NCI-H1092 (cell line): Measurements from ENCODE around the gene DUSP28.
"Not testable (repeated sequence)": the region's sequence is repeated elsewhere in the genome, so short reads cannot be mapped to it uniquely, and the experiment has no call there.

Source experiments
- DNase-seq: peaks from one replicate; lab custom pipeline; 2025; lab: John Stamatoyannopoulos, UW

Gene DUSP28, protein sequence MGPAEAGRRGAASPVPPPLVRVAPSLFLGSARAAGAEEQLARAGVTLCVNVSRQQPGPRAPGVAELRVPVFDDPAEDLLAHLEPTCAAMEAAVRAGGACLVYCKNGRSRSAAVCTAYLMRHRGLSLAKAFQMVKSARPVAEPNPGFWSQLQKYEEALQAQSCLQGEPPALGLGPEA

DNA sequence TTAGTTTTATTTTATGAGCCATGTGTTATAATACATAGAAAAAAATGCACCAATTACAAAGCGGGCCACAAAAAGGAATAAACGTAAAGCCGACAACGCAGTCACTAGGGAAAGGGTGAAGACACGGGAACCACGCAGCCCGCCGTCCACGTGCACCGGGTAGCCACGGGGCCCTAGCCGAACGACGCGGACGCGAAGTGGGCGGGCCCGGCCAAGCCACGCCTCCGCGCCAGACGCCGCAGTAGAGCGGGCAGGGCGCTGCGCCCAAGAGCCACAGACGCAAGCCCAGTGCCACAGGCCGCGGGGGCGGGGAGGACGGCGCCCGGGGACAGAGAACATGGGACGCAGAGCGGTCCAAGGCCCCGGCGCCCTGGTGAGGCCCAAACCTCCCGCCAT lies at the start of gene DUSP28:
DUSP28 (plus strand) TSS at position 274 of the 396 bp plus-strand sequence. CDS start 328 bp downstream, outside the sequence.
- peak; percentile 65 for DNase-seq

DNA sequence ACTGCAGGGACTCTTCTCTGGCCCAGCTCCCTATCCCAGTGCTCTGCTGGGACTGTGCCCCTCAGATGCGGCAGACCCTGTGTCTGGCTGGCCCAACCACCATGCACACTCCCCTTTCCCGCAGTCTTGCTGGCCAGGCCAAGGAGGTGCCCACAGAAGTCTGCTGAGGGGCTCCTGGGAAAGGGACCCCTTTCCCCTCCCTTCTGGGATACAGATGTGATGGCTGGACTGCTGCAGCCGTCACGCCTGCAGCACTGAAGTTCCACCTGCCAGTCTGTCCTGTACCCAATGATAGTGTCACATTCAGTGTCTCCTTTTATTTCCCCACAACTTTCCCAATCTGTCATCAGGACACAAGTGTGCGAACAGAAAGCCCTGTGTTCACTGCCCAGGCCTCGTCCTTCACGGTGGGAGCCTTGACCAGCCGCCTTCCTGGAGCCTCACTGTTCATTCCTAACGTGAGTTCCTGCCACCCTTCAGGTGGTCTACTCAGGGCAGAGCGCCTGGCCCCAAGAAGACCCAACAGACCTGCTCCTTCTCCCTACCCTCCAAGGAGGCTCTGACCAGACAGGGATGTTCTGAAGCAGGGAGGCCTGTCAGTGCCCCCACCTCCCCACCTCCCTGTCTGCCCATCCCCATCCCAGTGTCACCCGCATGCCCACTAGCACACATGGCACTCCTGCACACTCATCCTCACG lies 49.5 kb upstream of the DUSP28 start:
- no peak for DNase-seq

DNA sequence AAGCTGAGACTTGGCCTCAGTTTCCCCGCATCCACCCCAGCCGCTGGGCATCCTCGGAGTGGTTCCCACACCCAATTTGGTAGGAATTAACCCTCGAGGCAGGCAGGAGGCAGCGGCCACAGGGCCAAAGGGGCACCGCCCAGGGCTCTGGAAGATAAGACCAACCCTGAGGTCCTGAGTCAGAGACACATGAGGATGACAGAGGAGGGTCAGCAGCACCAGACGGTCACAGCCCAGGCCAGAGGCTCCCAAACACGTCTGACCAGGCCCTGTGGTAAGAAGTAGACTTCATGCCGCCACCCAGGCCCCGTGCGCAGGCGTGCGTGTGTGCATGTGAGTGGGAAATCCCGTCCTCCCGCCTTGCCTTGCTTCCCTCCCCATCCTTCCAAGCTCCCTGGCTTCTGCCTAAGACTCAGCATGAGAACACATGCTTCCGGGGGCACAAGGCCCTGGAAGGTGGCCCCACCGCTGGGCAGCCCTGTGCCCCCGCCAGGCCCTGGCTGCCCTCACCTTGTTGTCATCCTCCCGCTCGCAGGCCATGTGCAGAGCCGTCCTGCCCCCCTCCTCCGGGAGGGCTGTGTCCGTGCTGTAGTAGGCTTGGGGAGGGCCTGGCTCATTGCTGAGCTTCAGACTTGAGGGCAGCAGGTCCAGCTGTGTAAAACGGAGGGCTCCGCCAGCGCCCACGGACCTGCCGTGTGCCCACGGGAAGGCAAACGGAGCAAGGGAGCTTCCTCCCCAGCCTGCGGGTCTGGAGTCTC lies 48.6 kb upstream of the DUSP28 start:
- no peak for DNase-seq

DNA sequence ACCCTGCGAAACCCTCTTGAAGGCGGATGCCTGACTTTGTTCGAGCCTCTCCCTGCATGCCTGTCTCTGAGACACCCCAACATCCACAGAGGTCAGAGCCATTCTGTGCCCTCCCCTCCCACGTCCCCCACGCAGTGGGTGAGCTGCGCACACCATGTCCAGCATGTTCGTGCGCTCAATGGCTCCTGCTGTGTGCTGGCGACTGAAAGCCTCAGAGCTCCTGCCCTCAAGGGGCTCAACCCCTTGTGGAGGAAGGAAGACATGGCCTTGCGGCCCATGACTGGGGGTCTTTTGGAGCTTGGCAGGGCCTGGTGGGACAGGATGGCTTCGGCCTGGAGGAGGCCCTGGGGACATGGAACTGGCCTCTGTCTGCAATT lies 48.1 kb upstream of the DUSP28 start:
- DNase-seq = no peak

DNA sequence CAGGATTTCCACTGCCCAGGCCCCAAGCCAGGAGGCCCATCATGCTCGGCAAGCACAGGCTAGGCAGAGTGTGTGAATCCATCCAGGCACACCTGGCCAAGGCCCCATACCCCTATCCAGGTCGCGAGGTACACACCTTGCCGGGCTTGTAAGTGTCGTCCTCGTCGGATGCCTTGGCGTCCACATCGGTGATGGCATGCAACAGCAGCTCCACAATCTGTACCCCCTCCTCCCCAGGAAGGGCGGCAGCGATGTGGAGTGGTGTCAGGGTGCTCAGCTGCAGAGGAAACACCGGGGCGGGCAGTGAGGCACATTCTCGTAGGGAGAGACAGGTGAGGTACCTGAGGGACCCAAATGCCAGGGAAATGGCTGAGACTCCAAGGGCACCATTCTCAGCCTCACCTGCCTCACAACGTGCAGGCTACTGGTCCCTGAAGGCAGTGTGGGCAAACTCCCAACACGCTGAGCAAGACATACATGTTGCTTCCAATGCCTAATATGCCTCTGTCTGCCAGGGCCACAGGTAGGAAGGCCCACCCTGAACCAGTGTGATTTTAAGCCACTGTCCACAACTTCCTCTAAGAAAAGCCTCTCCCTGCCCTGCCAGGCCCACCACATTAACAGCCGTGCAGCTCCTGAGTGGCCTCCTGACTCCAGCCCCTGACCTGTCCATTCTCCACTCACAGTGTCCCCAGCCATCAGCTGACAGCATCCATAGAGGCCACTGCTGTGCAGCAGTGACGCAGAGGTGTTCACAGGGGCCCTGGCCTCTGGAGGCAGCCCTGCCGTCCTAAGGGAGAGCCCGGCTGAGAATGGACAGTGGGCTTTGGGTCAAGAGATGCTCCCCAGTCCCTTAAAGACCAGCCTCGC lies 47.3 kb upstream of the DUSP28 start:
- no peak for DNase-seq

DNA sequence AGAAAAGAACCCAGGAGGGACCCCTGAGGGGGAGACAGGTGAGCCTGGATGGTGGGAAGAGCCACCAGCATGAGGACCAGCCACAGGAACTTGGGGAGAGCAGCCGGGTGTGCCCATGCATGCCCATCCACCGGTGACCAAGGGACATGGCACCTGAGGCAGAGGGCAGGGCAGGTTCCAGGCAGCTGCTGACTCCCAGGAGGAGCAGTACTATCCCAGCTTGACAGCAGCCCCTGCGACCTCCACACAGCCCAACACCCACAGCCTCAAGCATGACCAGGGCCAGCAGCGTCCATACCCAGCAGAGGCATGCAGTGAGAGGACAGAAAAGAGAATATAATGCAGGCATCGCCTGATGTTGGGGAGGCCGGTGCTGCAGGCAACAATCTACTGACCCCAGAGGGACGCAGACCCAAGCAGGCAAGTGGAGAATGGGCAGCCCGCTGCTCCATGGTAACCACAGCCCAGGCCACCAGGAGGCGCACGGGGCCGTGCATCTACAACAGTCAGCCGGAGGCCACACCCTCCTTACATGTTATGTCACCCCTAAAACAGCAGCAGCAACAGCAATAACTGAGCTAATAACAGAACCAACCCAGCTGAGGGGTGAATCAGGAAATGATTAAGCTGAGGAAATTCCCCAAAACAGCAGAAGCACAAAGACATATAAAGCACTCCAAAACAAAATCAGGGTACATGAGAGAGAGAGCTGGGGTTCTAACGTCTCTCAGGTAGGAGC lies 46.4 kb upstream of the DUSP28 start:
- DNase-seq = no peak

DNA sequence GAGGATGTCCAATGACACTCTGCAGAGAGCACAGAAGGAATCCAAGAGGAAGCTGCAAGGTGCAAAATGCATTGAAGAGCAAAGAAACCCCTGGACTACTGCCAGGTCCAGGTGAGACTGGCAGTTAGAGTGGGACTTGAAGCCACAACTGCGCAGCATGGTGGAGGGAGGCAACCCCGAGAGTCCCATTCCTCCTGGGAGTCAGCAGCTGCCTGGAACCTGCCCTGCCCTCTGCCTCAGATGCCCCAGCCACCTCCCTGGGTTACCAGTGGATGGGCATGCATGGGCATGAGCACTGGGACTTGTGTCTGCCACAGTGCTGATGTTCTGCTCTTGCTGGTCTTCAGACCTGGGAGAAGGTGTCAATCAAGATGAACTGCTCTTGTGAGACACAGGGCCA lies 45.5 kb upstream of the DUSP28 start:
- DNase-seq = no peak

DNA sequence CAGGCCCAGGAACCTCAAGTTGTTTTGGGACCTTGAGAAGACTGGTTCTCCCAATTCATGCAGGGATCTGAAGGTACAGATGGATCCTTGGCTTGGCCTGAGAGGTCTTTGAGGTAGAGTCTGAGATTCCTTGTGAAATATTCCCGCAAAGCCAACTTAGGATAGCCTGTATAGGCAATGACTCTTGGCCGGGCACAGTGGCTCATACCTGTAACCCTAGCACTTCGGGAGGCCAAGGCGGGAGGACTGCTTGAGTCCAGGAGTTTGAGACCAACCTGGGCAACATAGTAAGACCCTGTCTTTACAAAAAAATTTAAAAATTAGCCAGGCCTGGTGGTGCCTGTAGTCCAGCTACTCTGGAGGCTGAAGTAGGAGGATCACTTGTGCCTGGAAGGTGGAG lies 42.8 kb upstream of the DUSP28 start:
- DNase-seq = no peak

DNA sequence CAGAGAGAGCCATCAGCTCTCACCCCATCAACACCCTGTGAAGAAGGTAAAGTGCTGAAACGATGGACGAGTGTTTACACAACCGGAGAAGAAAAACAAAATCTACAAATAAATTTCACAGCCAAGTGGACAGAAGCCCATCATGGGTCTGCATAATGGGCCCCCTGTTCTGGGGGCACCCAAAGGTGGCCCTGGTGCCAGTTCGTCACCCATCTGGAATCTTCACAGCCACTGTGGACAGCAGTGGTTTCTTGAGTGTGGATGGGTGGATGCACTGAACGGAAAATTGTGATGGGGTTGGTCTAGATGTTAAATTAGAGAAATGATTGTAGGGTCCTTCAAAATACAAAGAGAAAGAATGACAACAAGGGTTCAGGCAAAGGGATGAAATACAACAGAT lies 41.2 kb upstream of the DUSP28 start:
- DNase-seq = no peak

DNA sequence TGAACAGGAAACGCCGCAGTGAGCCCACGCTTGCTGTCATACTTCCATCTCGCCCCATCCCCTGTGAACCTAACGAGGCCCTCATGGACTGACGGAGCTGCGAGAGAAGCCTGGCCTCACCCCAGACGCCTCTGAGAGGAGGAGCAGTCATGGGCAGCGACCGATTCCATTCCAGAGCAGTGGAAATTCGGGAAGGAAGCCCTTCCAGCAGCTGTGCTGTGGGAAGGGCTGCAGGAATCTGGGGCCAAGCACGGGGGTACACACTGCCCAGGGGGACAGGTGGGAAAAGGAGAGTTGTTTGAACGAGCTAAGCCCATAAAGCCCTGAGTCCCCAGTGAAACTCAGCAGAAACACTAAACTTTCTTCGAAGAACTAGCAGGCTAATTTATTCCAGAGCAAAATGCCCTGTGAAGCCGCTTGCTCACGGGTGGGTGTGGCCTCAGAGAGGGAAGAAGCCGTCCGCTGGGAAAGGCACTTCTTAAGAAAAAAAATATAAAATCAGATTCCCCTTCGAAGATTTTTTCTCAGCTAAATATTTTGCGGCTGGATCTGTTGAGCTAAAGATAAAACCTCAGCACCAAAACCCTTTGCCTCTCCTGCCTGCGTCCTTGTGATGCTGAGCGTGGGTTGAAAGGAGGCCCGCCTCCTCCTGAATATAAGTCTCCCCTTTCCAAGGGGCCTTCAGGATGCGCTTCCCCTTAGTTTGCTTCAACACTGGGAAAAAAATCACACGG lies 40.6 kb upstream of the DUSP28 start:
- no peak for DNase-seq

DNA sequence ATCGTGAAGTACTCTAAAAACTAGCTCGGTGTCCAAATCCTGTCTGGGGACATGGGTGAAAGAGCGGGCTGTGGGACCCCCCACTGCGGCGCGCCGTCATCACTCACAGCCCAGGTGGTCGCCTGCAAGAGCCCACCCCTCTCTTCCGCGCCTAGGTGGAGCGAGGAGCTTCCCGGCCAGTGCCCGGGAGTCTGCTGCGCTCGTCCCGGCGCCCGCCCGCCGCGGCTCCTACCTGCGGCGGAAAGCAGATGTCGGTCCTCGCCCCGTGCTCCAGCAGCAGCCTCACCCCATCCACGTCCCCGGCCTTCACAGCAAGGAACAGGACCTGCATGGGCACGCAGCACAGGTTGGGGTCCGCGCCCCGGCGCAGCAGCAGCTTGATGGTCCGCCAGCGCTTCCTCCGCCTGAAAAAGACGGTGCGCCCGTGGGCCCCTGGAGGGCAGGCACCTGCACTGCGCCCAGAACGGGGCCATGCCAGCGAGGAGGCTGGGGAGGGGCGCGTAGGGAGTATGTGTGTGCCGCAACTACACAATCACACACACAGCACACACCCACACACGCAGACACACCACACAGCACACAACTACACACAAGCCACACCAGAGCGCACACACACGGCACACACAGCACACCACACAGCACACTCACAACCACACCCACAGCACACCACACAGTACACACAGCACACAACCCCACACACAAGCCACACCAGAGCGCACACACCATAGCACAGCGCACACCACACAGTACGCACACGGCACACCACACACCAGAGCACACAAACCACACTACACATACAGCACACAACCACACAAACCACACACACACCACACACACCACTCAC lies 39.8 kb upstream of the DUSP28 start:
- DNase-seq = no peak

DNA sequence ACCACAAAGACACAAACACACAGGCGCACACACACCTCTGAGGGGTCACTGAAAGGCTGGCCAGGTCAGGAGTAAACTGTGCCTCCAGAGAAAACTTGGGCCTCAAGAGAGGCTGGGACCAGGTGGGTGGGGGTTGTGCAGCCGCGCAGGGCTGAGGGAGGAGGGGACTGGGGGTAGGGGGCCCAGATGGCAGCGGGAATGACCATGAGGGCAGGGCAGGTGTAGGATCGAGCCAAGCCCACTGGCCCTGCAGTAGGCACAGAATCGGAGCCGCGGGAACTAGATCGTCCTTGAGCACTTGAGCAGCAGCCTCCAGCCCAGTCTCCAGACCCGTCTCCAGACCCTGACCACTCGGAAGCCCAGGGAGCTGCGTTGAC lies 39.2 kb upstream of the DUSP28 start:
- no peak for DNase-seq

DNA sequence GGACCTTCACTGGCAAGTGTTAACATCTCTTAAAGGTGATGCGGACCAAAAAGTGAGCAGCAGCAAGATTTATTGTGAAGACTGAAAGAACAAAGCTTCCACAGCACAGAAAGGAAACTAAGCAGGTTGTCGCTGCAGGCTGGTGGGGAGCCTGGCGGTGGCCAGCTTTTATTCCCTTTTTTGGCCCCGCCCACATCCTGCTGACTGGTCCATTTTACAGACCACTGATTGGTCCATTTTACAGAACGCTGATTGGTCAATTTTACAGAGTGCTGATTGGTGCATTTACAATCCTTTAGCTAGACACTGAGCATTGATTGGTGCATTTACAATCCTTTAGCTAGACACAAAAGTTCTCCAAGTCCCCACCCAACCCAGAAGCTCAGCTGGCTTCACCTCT lies 38.3 kb upstream of the DUSP28 start:
- DNase-seq = not testable (repeated sequence)

DNA sequence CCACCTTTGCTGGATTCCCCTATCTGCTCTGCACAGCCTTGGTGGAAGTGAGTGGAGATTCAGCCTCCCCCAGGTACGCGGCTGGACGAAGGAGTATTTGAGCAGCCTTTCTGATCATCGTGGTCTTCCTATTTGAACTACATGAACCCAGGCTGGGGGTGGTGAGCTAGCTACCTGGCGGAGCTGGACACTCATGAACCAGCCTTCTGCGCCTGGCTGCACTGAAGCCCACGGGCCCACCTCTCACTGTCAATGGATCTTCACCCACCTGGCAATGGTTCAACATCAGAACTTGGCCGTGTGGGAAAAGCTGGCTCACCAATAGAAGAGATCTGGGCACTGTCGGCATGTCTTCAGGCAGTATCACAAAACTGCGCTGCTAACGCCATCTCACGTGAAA lies 37.8 kb upstream of the DUSP28 start:
- no peak for DNase-seq

DNA sequence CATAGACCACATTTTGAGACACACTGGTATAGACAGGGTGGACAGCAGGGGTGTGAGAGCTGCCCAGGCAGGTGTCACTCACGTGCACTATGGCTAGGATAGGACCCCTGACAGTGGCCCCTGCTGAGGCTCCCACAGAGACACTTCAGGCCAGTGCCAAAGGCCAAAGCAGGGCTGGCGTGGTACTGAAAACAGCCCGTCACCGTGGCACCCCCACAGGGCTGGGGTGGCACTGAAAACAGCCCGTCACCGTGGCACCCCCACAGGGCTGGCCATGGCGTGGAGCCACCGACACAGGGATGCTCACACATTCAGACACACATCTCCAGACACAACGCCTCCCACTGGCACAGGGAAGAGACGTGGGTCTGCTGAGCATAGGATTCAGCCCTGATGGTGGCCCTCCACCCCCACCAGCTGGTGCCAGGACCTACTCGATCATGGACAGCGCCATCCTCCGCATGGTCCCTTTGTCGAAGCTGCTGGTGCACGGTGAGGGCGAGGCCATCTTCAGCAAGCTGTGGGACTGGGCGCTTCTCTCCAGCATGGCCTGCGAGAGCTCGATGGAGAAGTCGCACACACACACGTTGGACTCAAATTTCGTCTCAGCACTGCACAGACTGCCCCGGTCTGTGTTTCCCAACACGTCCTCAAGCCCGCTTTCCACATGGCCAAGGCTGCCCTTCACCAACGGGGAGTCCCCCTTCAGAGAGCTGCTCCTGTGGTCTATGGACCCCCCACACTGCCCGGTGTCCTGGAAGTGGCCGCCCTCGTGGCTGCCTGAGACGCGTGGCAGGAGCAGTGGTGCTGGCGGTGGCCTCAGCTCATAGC lies 36.5 kb upstream of the DUSP28 start:
- no peak for DNase-seq

DNA sequence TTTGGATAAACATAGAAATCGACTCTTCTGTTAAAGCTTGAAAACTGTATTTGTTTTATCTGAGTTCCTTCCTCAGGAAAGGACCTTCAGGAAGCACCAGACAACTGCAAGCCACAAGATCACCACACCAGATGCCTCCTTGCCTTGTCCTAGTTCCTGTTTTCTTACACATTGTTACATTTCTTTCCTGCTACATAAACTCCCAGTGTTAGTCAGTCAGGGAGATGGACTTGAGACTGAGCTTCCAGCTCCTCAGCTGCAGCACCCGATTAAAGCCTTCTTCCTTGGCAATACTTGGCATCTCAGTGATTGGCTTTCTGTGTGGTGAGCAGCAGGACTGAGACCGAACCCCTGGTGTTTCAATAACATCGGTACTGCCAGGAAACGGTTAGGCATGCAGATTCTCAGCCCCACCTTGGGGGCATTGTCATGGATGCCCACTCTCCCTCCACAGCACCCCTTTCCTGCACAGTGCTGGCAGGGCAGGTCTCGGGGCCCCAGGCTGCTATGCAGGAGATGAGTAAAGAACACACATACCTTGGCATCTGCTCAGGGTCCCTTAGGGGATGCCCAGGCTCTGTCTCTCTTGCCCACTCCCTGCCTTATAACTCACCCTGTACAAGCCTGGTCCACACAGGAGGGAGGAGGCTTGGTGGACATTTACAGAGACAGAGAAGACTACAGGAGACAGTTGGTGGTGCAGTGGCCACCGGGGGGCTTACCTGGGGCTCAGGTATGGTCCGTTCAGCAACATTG lies 35.0 kb upstream of the DUSP28 start:
- DNase-seq = no peak

DNA sequence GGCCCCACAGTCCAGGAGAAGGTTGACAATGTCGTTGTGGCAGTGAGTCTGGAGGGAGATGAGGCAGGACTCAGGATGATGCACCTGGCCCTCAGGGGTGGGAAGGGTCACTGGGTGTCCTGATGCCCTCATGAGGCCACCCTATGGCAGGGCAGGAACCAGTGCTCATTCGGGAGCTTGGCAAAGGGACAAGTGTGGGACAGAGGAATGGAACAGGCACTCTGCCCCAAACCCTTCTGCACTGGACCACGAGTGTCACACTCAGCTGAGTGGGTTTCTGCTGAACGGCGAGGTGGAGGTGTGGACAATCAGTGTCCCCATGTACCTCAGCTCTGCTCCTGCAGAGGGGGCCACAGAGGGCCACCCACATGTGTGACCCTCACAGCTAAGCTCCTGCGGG lies 34.4 kb upstream of the DUSP28 start:
- DNase-seq = no peak

DNA sequence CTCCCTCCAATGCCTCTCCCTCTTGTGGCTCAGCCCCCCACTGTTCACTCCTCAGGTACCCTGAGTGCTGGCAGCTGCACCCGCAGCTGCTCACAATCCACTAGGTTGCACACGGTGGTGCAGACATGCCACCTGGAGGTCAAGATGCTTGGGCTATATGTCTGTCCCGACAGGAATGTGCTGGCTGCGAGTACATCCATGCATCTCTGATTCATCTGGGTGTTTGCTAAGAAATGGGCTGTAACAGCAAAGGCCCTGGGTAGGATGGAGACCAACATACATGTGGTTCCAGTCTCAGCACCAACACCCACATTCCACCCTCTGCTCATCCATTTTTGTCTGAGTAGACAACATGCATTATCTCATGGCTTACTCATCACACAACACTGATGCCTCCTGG lies 33.6 kb upstream of the DUSP28 start:
- DNase-seq = no peak
